ENCODE results near the gene RBBP7.

DNA sequence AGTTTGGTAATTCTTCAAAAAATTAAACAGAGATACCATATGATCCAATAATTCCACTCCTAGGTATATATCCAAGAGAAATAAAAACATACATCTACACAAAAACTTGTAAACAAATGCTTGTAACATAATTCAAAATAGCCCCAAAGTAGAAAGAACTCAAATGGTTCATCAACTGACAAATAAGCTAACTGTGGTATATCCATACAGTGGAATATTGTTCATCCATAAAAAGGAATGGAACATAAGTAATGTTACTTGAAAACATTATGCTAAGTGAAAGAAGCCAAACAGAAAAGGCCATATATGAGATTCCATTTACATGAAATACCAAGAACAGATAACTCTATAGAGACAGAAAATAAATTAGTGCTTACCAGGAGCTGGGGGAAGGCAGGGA, 13.4 kb downstream of the RBBP7 start:
- TF ChIP-seq, protein P1, sequence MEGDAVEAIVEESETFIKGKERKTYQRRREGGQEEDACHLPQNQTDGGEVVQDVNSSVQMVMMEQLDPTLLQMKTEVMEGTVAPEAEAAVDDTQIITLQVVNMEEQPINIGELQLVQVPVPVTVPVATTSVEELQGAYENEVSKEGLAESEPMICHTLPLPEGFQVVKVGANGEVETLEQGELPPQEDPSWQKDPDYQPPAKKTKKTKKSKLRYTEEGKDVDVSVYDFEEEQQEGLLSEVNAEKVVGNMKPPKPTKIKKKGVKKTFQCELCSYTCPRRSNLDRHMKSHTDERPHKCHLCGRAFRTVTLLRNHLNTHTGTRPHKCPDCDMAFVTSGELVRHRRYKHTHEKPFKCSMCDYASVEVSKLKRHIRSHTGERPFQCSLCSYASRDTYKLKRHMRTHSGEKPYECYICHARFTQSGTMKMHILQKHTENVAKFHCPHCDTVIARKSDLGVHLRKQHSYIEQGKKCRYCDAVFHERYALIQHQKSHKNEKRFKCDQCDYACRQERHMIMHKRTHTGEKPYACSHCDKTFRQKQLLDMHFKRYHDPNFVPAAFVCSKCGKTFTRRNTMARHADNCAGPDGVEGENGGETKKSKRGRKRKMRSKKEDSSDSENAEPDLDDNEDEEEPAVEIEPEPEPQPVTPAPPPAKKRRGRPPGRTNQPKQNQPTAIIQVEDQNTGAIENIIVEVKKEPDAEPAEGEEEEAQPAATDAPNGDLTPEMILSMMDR (IDR thresholded peaks at IDR 0.05; ENCODE audit: low read depth, low read length), result no peak
- TF ChIP-seq EZH2phosphoT487 (IDR thresholded peaks at IDR 0.05; ENCODE audit: low read depth), result no peak
